ENCODE data around the gene PSTPIP1.

PSTPIP1 gene

GRCh38 chr15:76979331-76979925 is 15.5 kb upstream of the PSTPIP1 start:
- no peak for DNase-seq

GRCh38 chr15:76979996-76980520 is 14.9 kb upstream of the PSTPIP1 start:
- DNase-seq: no peak

GRCh38 chr15:76982356-76982755 is 12.6 kb upstream of the PSTPIP1 start:
- no peak for DNase-seq

- DNase-seq: no peak
Observed at GRCh38 chr15:76982756-76983155, 12.2 kb upstream of the PSTPIP1 start.

GRCh38 chr15:76983590-76984375 is 11.1 kb upstream of the PSTPIP1 start:
- no peak for DNase-seq

GRCh38 chr15:76986743-76987142 is 8.2 kb upstream of the PSTPIP1 start:
- no peak for DNase-seq

- no peak for DNase-seq
Observed at GRCh38 chr15:76987276-76987675, 7.7 kb upstream of the PSTPIP1 start.

- no peak for DNase-seq
Observed at GRCh38 chr15:76987896-76988860, 6.7 kb upstream of the PSTPIP1 start.

- no peak for DNase-seq
Observed at GRCh38 chr15:76988867-76989780, 5.8 kb upstream of the PSTPIP1 start.

GRCh38 chr15:76991048-76991447 is 3.9 kb upstream of the PSTPIP1 start:
- DNase-seq: no peak

- no peak for DNase-seq
Observed at GRCh38 chr15:76991741-76992645, 2.9 kb upstream of the PSTPIP1 start.

GRCh38 chr15:76993114-76993725 is 1.7 kb upstream of the PSTPIP1 start:
- no peak for DNase-seq

- no peak for DNase-seq
Observed at GRCh38 chr15:76994001-76994400, 925 bp upstream of the PSTPIP1 start.

GRCh38 chr15:76994496-76994895 is 430 bp upstream of the PSTPIP1 start:
- DNase-seq: no peak

GRCh38 chr15:76996076-76996525 is 1.2 kb downstream of the PSTPIP1 start:
- no peak for DNase-seq

GRCh38 chr15:76996526-76997401 is 1.8 kb downstream of the PSTPIP1 start:
- DNase-seq: no peak

- DNase-seq: no peak
Observed at GRCh38 chr15:76998663-76999285, 3.8 kb downstream of the PSTPIP1 start.

- DNase-seq: no peak
Observed at GRCh38 chr15:76999996-77000395, 5.1 kb downstream of the PSTPIP1 start.

GRCh38 chr15:77001351-77001750 is 6.4 kb downstream of the PSTPIP1 start:
- no peak for DNase-seq

All from NCI-H774 (cell line).